Measurements from ENCODE around the gene PRMT3.

DNA sequence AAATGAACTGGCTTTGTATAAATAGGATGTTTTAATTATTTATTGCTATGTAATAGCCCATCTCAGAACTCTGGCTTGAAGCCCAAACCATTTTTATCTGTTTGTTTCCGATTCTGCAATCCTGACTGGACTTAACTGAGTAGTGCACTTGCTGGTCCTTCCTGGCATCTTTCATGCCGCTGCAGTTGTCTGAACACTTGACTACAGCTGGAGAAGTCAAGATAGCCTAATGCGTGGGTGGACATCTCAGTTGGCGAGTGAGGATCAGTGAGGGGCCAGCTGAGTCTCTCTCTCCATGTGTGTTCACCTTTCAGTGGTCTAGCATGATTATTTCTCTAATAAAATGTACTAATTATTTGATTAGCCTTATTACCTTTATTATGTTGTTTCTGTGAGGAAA, 105.8 kb downstream of the PRMT3 start:
- no peak for TF ChIP-seq GATA2 (IDR thresholded peaks at IDR 0.05; ENCODE audit: low read depth, low read length)
- no peak for TF ChIP-seq GATA3 (IDR thresholded peaks at IDR 0.05; ENCODE audit: low read depth, low read length)

Measured in SH-SY5Y (cell line).